ENCODE data around the gene PPIP5K2.
"Not testable (repeated sequence)": the region's sequence is repeated elsewhere in the genome, so short reads cannot be mapped to it uniquely, and the experiment has no call there.

PPIP5K2 gene

DNA sequence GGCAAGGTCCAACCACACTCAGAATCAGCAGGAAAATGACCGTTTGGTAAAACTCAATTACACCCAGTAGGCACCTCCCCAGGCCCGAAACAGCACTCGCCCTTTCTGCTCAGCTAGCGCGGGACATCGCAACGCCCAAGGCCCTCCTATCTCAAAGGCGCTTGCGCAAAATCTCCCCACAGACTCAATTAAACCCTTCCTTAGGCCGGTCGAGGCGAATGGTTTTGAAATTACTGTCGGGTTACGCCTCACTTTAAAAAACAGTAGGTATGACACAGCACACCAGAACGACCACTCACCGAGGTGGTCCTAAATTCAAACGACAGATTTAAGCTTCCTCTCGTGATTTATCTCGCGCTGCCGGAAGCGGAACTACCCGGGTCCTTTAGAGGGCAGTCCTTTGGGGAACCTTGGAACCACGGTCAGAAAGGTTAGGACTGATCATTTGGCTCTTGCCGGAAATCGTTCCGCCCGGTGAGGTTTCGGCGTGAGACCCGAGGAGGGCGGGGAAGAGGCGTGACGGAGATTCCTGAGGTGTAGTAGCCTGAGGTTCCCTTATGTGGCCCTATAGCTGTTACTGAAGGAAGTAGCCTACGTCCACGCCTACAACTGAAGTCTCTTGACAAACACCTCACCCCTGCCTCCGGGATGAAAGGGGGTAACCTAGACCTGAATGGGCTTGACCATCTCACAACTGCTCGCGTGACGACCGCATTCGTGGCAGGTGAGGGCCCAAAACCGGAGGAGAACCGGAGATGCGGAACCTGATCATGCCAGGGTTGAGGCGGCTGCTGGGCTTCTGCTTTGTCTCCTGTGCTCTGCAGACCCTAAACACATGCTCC is at the start of gene PPIP5K2, which contains the start of gene GIN1:
Gene PPIP5K2 (plus strand): TSS at position 537 of the 842 bp plus-strand sequence. CDS start 9,289 bp downstream, outside the sequence.
Gene GIN1 (minus strand): TSS at position 374 of the 842 bp plus-strand sequence. CDS start 11,431 bp downstream, outside the sequence.
- peak; percentile 94 for DNase-seq

DNA sequence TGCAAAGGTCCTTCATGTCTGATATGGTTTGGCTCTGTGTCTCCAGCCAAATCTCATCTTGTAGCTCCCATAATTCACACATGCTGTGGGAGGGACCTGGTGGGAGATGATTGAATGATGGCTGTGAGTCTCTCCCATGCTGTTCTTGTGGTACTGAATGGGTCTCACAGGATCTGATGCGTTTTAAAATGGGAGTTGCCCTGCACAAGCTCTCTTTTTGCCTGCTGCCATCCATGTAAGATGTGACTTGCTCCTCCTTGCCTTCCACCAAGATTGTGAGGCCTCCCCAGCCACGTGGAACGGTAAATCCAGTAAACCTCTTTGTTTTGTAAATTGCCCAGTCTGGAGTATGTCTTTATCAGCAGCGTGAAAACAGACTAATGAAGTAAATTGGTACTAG is 46.6 kb upstream of the PPIP5K2 start:
- DNase-seq = not testable (repeated sequence)

DNA sequence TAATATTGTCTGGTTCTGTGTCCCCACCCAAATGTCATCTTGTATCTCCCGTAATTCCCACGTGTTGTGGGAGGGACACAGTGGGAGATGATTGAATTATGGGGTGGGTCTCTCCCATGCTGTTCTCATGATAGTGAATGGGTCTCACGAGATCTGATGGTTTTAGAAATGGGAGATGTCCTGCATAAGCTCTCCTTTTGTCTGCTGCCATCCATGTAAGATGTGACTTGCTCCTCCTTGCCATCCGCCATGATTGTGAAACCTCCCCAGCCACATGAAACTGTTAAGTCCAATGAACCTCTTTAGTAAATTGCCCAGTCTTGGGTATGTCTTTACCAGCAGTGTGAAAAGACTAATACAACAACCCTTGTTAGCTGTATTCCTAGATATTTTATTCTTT is 44.7 kb upstream of the PPIP5K2 start:
- no peak for DNase-seq

DNA sequence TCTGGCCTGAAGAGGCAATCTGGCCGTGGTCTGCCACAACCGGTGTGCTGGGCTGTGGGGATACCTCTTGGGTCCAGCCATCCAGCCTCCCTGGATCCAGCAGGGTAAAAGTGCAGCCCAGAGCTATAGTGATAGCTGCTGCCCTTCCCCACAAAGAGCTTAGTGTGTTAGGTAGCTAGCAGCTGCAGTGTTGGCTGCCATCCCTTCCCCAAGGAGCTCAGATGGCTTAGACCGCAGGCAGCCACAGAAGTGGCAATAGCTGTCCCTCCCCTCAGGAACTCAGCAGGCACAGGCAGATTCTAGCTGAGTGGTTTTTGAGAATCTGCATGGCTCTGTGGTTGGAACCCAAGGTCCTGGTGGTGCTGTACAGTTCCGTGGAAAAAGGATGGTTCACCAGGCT is 40.3 kb upstream of the PPIP5K2 start:
- no peak for DNase-seq

DNA sequence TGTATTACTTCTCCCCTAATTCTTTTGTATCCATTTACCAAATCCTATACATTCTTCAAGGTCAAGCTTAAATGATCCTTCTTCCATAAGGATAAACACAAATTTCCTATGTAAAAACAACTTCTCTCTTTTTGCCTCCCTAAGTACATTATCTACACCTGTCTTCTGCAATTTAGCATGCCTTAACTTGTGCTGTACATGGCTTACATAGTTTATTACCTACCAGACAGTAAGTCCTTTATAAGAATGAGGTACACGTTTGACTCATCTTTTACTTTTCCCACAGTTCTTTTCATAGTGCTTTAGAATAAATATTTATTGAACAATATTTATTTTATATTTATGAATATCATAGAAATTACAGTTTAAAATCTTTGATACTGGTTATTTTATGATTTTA is 33.6 kb upstream of the PPIP5K2 start:
- no peak for DNase-seq

DNA sequence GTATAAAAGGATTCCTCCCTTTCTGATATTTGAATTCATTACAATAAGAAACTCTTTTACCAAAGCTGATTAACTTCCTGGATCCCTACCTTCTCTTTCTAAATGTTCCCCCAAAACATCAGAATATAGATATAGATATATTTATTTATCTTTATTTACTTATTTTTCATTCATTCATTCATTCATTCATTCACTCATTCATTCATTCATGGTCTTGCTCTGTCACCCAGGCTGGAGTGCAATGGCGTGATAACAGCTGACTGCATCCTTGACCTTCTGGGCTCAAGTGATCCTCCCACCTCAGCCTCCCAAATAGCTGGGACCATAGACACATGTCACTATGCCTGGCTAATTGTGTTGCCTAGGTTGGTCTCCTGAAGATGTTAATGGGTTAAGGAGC is 30.8 kb upstream of the PPIP5K2 start:
- DNase-seq = no peak

DNA sequence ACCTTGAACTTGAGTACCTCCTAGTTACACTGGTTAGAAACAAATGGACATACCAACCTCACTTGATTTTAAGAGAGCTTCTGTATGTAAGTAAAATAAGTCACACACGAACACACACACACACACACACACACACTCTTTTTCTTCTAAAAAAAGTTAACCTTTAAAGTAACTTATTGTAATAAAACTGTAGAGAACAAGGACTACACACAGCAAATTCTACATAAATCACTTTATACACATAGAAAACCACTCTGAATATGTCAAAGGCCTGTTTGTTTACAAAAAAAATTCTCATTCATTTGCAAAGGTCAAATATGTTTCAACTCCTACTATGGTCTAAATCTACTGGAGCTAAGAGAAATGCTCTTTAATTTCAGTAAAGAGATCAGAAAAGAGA is 29.3 kb upstream of the PPIP5K2 start:
- DNase-seq = no peak

DNA sequence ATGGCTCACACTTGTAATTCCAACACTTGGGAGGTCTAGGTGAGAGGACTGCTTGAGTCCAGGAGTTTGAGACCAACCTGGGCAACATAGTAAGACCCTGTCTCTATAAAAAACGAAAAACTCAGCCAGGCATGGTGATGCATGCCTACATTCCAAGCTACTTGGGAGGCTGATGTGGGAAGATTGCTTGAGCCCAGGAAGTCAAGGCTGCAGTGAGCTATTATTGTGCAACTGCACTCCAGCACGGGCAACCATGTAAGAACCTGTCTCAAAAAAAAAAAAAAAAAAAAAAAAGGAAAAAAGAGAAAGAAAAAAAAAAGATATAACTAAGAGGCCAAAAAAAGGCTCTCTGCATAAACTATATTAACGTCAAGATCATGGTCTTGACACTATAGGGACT is 27.4 kb upstream of the PPIP5K2 start:
- no peak for DNase-seq

DNA sequence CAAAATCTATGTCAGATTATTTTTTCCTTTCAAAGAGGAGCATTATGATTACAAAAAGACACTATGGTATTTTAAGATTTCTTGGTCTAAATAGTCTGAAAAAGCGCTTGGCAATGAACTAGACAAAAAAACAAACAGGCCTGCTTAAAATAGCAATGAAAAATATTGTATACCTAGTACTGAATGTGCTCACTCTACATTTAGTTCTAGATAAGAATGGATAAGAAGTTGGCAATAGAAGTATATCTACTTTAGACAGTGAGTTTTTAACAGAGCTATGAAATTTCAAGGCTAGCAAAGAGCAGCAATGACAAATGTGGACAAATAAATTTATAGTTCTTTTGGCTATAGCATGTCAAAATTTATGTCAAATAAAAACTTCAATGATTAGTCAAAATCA is 26.4 kb upstream of the PPIP5K2 start:
- no peak for DNase-seq

DNA sequence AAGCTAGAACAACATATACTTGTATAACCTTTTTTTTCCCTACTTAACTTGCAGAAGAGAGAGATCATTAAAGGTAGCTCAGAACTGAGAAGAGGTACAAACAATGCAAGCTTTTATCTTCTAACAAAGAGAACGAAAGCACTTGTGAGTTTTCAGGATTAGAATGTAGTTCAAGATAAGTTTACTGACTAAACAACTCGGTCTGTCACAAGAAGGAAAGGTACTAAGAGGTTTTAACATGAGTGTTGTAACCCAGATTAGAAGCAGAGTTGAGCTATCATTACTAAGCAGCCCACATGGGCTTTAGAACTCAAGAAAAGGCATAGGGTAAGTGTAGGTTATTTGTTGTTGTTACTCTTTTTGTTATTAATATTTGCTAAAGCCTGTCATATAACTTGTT is 25.4 kb upstream of the PPIP5K2 start:
- no peak for DNase-seq

DNA sequence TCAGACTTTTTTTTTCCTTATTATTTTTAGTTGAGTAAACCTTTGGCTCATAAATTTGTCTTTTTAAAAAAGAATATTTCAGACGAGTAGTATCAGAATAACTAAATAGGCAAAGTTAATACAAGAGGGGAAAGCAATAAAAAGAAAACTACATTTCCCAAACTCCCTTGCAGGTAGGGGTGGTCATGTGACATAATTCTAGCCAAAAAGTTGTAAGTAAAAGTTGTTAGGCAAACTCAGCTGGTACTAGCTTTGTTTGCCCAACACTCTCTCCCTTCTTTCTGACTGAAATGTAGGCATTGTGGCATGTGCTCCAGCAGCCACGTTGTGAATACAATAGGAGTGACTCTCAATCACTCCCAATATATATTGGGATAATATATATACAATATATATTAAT is 21.1 kb upstream of the PPIP5K2 start:
- no peak for DNase-seq

DNA sequence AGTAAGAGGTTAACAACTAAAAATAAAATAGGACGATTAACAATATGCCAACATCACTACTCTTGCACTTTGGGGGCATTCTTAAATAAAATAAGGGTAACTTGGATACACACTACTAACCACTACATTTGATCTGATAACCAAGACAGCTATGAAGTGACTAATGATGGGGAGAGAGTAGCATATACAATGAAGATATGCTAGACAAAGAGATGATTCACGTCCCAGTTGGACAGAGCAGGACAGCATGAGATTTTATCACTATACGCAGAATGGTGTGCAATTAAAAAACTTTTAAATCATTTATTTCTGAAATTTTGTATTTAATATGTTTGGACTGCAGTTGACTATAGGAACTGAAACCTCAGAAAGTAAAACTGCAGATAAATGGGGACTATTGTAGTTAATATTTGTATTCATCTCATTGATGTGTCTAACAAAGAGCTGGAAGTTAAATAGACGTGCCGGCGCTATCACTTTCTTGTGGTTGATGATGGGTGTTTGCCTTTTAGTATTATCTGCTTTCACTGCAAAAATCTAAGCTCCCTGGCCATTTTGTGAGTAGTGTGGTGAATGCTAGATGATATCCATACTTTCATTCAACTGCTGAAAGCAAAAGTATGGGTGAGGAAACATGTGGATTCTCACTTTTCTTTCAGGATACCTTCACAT is 18.9 kb upstream of the PPIP5K2 start:
- no peak for DNase-seq

DNA sequence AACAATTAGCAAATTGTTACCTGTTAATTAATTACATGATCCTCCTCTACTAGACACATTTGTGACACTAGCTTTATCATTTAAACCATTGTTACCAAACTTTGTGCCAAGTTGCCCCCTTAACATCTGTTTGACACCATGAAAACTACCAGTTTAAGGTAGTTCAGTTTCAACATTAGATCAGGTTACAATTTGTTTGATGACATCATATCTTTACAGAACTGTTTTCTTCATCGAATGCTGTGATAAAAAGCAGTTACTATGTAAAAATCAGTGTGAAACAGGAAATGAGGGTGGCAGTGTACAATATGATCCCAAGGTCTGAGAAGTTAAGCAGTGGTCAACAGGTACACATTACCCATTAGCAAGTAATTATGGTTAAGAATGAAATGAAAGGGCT is 17.9 kb upstream of the PPIP5K2 start:
- no peak for DNase-seq

DNA sequence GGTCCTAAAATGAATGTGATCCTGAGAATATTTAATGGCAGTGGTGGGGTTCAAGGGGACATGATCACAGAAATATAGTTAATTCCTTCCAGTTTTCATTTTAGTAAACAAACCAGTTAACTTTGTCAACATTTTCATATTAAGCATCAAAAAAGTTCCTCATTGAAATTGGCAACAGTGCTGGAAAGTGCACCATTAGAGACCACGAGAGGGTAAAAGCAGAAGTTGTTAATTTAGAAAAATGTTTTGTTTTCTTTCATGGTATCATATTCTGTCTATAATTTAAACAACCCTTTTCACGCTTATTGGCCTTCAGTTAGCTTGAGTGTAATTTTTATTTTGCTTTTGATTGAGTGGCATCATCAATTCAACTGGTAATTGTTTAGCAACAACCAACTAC is 12.0 kb upstream of the PPIP5K2 start:
- DNase-seq = no peak

DNA sequence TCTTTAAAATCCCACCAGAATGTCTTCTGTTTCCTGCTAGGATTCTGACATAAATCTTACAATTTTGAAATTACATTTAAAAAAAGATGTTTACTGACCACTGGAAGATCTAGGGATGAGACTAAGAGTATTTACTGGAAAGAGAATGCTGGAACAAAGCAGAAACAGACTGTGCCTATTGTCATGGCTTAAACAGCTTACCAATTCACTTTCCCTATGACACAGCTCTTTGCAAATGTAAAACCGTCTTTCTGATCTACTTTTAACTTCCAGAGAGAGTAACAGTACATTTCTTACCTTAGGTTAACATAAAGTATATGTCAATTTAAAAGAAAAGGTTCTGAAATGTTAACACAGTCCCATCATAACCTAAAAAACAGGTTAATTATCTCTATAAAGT is 10.8 kb upstream of the PPIP5K2 start:
- DNase-seq = no peak

DNA sequence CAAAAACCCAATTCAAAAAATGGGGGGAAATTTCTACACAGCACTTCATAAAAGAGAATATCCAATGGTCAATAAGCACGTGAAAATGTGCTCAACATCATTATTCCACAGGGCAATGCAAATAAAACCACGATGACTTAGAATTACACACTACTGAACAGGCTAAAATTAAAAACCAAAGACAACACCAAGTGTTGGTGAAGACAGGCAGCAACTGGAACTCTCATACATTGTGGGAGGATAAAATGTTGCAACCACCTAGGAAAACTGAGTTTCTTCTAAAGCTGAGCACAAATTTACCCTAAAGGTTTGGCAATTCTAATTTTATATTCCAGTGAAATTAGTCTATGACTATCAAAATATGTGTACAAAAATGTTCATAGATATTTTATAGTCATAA is 9.7 kb upstream of the PPIP5K2 start:
- DNase-seq = no peak

DNA sequence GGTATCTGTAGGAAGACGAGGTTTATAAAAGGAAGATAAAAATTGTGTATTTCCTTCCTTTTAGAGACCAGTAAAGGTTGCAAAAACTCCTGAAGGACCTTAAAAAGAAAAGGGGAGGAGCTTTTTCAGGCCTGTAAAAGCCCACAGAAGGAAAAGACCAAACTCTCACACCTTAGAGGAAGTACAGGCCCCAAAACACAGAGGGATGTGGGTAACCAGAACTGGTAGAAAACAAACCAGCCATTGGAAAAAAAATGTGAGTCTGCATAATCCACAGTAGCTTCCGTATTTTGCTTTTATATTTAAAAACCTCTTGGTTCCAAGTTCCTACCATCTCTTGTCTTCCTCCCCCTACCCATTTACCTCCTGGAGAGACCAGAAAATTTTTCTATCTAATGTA is 8.6 kb upstream of the PPIP5K2 start:
- DNase-seq = no peak

DNA sequence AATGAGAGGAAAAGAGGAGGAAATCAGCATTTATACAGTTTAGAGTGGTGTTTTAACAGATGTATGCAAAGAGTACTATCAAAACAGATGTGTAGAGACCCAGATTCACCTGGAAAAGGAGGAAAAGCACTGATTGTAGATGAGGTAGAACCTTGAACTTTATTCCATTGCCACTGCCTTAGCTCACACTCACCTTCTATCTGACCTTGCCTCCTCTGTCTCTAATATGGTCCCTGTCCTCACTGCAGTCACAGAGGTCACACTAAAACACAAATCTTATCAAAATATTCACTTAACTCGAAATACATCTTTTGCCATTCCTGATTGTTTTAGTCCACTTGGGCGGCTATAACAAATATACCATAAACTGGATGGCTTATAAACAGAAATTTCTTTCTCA is 7.2 kb upstream of the PPIP5K2 start:
- no peak for DNase-seq

DNA sequence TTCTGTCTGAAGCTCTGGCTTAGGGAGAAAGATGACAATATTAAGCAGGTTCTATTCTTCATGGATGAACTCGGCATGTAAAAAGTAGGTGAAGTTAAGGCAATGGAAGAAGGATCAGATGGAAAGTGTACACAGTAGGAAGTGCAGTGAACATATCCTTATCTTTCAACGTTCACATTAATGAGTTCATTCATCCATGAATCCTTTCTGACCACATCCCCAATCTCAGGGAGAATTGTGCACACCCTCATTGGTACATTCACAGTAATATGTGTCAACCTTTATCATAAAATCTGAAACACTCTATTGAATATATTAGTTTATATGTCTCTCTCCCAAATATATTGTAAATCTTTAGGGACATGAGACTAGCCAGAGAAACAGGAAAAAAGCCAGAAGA is 5.7 kb upstream of the PPIP5K2 start:
- no peak for DNase-seq

DNA sequence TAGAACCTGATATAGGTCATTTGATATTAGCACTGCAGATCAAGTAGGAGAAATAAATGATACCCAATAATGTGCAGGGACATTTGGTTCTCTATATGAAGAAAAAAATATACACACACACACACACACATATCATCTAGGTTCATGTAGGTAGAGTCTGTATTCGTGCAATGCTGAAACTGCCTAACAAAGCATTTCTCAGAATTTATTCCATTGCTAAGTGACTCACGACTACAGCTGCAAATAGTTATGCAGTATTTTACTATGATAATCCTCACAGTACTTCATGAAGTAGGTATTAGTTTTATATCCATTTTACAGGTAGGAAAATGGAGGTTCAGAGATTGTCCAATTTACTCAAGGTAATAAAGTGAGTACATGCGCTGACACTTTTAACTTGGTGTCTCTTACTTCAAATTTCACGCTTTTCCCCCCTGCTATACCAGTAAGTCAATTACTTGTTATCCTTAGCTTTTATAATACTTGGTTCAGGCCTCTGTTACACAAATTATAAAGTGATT is 2.6 kb upstream of the PPIP5K2 start:
- no peak for DNase-seq

DNA sequence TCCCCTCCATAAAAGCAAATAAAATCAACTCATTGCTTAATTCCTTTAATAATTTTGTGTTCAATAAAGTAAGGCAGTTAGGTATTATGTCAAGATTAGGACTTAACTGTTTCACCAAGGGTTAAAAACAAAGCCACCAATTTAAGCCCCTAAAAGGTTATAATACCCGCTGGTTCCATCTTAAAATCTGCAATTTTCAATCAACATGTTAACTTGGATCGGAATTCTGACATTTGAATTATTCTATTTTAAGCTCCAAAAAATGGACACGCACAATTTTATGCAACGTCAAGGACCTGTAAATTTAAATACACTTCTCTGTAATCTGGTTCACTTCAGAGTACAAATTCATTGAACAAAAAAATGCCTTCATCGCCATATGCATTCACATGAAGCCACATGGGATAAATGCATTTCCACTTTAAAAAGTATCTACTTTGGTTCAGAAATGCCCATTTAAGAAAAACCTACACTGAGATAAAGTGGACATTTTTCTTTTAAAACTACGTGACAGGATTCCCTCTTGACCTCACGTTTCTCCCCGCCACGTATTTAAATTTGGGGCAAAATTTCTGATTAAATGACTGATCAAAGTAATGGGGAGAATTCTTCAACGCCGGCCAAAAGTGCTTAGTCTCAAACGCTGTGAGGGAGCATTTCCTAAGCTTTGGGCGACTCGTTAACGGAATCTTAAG is 884 bp upstream of the PPIP5K2 start:
- no peak for DNase-seq

DNA sequence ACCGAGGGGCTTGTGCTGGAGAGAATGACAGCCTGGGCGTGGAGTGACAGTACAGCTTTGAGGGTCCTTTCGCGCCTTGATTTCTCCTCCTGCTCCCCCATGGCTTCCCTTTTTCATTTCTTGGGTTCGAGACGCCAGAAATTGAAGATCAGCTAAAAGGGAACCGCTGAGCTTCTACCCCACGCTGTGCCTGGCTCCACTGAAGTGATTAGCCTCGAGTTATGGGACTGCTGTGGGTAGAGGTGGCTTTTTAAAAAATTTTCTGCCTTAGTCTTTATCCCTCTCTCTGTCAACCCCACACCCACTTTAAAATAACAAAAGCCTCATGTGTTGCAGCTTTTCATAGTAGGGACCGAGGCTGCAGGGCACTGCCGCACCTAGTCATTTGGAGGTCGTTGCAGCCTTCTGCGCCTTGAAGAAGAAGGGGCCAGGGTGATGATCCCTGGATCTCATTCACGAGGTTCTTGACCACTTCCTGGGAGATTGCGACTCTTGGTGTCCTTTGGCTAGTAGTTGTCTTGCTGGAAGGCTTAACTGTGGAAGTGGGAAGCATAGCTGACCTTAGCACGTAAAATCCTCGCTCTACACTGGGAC is 603 bp downstream of the PPIP5K2 start:
- DNase-seq = no peak

DNA sequence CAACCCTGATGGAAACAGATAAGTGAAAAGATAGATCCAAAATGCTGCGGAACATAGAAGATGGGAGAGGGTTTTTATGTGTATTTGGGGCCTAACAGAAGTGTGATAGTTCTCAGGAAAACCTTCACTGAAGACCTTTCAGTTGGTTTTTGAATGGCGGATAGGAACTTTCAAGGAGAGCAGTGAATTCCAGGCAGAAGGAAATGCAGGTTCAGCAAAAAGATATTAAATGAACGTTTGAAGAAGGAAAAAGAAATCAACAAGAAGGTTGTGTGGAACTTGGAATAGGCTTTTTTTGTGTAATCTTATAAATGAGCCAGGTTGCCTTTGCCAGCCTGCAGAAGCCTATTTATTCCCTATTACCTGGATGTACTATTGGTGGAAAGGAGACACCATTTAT is 2.1 kb downstream of the PPIP5K2 start:
- DNase-seq = no peak
